SK-N-SH treated with all-trans-retinoic acid at 6 μM for 48 hours (cell line): ENCODE results near the gene NHSL2.

Experiments
- ATAC-seq: fragments of 200-7000 bp; cut with Tn5 transposase; 3 replicates; pipeline ENCODE4 v1.9.1; 2020; ENCODE audit warnings: mild to moderate bottlenecking, moderate library complexity
- BACH2 ChIP-seq: fragments of 250-450 bp; sonication (Bioruptor Pico); IDR thresholded peaks from 2 replicates; pipeline ENCODE4 v1.9.0; 2021; ENCODE audit warnings: mild to moderate bottlenecking, borderline replicate concordance
- CSDC2 ChIP-seq: fragments of 250-450 bp; sonication (Bioruptor Pico); IDR thresholded peaks from 2 replicates; pipeline ENCODE4 v1.5.0; 2020; ENCODE audit warnings: mild to moderate bottlenecking, moderate library complexity
- ESRRG ChIP-seq: fragments of 250-450 bp; sonication (Bioruptor Pico); IDR thresholded peaks from 2 replicates; pipeline ENCODE4 v1.6.1; 2021; ENCODE audit warnings: mild to moderate bottlenecking
- GLIS3 ChIP-seq: fragments of 250-450 bp; sonication (Bioruptor Pico); IDR thresholded peaks from 2 replicates; pipeline ENCODE4 v1.5.0; 2020; ENCODE audit warnings: mild to moderate bottlenecking, moderate library complexity
- ISL1 ChIP-seq: fragments of 250-450 bp; sonication (Bioruptor Pico); IDR thresholded peaks from 2 replicates; pipeline ENCODE4 v2.1.2; 2022; ENCODE audit warnings: mild to moderate bottlenecking, moderate library complexity
- OSR1 ChIP-seq: fragments of 250-450 bp; sonication (Bioruptor Pico); IDR thresholded peaks from 2 replicates; pipeline ENCODE4 v1.8.0; 2022; ENCODE audit warnings: moderate library complexity, mild to moderate bottlenecking, inconsistent platforms
- PPARA ChIP-seq: fragments of 250-450 bp; sonication (Bioruptor Pico); IDR thresholded peaks from 2 replicates; pipeline ENCODE4 v1.5.0; 2020; ENCODE audit warnings: mild to moderate bottlenecking, borderline replicate concordance
- RARB ChIP-seq: fragments of 250-450 bp; sonication (Bioruptor Pico); IDR thresholded peaks from 2 replicates; pipeline ENCODE4 v1.8.0; 2021; ENCODE audit warnings: mild to moderate bottlenecking, moderate library complexity
- SNAI2 ChIP-seq: fragments of 250-450 bp; sonication (Bioruptor Pico); IDR thresholded peaks from 2 replicates; pipeline ENCODE4 v1.5.0; 2020; ENCODE audit warnings: mild to moderate bottlenecking, moderate library complexity
- TCF4 ChIP-seq: fragments of 250-450 bp; sonication (Bioruptor Pico); IDR thresholded peaks from 2 replicates; pipeline ENCODE4 v1.8.0; 2021; ENCODE audit warnings: mild to moderate bottlenecking, moderate library complexity, borderline replicate concordance
- TOX ChIP-seq: fragments of 250-450 bp; sonication (Bioruptor Pico); IDR thresholded peaks from 2 replicates; pipeline ENCODE4 v1.8.0; 2021; ENCODE audit warnings: mild to moderate bottlenecking, moderate library complexity, borderline replicate concordance
- ZC3H10 ChIP-seq: fragments of 250-450 bp; sonication (Bioruptor Pico); IDR thresholded peaks from 2 replicates; pipeline ENCODE4 v1.5.1; 2021; ENCODE audit warnings: mild to moderate bottlenecking, moderate library complexity
- ZFP3 ChIP-seq: fragments of 250-450 bp; sonication (Bioruptor Pico); IDR thresholded peaks from 2 replicates; pipeline ENCODE4 v1.5.0; 2020; ENCODE audit warnings: mild to moderate bottlenecking, moderate library complexity
- ZFP30 ChIP-seq: fragments of 450-650 bp; formaldehyde crosslinking; IDR thresholded peaks from 2 replicates; pipeline ENCODE4 v1.5.0; 2022; ENCODE audit warnings: mild to moderate bottlenecking, moderate library complexity
- ZNF565 ChIP-seq: fragments of 450-650 bp; formaldehyde crosslinking; conservative IDR thresholded peaks from 2 replicates; pipeline ENCODE4 v1.5.0; 2020; ENCODE audit warnings: low read depth, mild to moderate bottlenecking, moderate library complexity
- ZNF70 ChIP-seq: fragments of 450-650 bp; formaldehyde crosslinking; IDR thresholded peaks from 2 replicates; pipeline ENCODE4 v1.5.0; 2020; ENCODE audit warnings: mild to moderate bottlenecking, moderate library complexity
- ZNF8 ChIP-seq: fragments of 450-650 bp; formaldehyde crosslinking; IDR thresholded peaks from 2 replicates; pipeline ENCODE4 v1.5.0; 2020; ENCODE audit warnings: mild to moderate bottlenecking, moderate library complexity
- TF ChIP-seq, protein P1 (sequence below): fragments of 250-450 bp; sonication (Bioruptor Pico); IDR thresholded peaks from 2 replicates; pipeline ENCODE4 v1.8.0; 2020; ENCODE audit warnings: mild to moderate bottlenecking, moderate library complexity, borderline replicate concordance
- TF ChIP-seq, protein P2 (sequence below): fragments of 250-450 bp; sonication (Bioruptor Pico); IDR thresholded peaks from 2 replicates; pipeline ENCODE4 v1.5.1; 2020; ENCODE audit warnings: low read depth, mild to moderate bottlenecking, moderate library complexity
- TF ChIP-seq, protein P3 (sequence below): fragments of 250-450 bp; sonication (Bioruptor Pico); IDR thresholded peaks from 2 replicates; pipeline ENCODE4 v1.5.1; 2021; ENCODE audit warnings: mild to moderate bottlenecking, moderate library complexity
- TF ChIP-seq, protein P4 (sequence below): fragments of 250-450 bp; sonication (Bioruptor Pico); IDR thresholded peaks from 2 replicates; pipeline ENCODE4 v1.8.0; 2021; ENCODE audit warnings: low read depth, mild to moderate bottlenecking, moderate library complexity, borderline replicate concordance
- TF ChIP-seq, protein P5 (sequence below): fragments of 250-450 bp; sonication (Bioruptor Pico); IDR thresholded peaks from 2 replicates; pipeline ENCODE4 v1.5.0; 2020; ENCODE audit warnings: mild to moderate bottlenecking, moderate library complexity

NHSL2 gene

DNA sequence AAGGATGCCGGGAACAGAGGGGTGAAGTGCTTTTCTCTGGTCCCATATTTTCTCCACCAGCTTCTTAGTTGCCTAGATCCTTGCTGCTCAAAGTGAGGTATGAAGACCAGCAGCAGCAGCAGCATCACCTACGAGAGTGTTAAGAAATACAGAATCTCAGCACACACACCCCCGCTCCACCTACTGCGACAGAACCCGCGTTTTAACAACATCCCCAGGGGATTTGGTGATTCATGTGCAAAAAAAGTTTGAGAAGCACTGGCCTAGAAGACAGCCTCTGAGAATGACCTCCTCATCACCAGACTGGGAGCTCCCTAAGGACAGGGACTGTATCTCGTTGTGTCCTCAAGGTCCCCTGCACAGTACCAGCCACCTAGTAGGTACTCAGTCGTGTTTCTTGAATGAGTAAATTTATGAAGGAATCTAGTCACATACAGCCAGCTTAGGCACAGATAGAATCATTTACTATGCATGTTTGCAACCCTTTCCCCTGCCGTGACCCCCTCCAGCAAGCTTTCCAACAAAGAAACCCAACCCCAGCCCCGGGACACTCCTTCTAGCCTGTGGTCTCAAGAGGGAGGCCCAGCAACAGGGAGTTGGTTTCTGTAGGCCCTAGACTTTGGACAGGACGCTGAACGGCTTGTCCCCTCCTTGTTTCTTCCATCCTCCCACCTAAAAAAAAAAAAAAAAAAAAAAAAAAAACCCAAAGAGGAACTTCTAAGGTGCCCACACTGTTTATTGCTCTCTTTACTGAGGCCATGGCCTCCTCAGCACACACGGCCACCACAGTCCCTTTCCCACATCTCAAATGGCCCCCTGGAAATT is 199.6 kb downstream of the NHSL2 start:
- TF ChIP-seq ZNF8 (no peak), BACH2 (no peak), OSR1 (CRISPR knock-in tag) (no peak), ZNF565 (CRISPR knock-in tag) (no peak), ZFP3 (CRISPR knock-in tag) (no peak), CSDC2 (CRISPR knock-in tag) (no peak), RARB (no peak), ZC3H10 (CRISPR knock-in tag) (no peak), TOX (CRISPR knock-in tag) (no peak), TCF4 (no peak)
- TF ChIP-seq, protein P1, sequence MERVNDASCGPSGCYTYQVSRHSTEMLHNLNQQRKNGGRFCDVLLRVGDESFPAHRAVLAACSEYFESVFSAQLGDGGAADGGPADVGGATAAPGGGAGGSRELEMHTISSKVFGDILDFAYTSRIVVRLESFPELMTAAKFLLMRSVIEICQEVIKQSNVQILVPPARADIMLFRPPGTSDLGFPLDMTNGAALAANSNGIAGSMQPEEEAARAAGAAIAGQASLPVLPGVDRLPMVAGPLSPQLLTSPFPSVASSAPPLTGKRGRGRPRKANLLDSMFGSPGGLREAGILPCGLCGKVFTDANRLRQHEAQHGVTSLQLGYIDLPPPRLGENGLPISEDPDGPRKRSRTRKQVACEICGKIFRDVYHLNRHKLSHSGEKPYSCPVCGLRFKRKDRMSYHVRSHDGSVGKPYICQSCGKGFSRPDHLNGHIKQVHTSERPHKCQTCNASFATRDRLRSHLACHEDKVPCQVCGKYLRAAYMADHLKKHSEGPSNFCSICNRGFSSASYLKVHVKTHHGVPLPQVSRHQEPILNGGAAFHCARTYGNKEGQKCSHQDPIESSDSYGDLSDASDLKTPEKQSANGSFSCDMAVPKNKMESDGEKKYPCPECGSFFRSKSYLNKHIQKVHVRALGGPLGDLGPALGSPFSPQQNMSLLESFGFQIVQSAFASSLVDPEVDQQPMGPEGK, result no peak
- TF ChIP-seq, protein P2, sequence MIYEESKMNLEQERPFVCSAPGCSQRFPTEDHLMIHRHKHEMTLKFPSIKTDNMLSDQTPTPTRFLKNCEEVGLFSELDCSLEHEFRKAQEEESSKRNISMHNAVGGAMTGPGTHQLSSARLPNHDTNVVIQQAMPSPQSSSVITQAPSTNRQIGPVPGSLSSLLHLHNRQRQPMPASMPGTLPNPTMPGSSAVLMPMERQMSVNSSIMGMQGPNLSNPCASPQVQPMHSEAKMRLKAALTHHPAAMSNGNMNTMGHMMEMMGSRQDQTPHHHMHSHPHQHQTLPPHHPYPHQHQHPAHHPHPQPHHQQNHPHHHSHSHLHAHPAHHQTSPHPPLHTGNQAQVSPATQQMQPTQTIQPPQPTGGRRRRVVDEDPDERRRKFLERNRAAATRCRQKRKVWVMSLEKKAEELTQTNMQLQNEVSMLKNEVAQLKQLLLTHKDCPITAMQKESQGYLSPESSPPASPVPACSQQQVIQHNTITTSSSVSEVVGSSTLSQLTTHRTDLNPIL (CRISPR knock-in tag), result no peak
- TF ChIP-seq, protein P3, sequence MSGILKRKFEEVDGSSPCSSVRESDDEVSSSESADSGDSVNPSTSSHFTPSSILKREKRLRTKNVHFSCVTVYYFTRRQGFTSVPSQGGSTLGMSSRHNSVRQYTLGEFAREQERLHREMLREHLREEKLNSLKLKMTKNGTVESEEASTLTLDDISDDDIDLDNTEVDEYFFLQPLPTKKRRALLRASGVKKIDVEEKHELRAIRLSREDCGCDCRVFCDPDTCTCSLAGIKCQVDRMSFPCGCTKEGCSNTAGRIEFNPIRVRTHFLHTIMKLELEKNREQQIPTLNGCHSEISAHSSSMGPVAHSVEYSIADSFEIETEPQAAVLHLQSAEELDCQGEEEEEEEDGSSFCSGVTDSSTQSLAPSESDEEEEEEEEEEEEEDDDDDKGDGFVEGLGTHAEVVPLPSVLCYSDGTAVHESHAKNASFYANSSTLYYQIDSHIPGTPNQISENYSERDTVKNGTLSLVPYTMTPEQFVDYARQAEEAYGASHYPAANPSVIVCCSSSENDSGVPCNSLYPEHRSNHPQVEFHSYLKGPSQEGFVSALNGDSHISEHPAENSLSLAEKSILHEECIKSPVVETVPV (CRISPR knock-in tag), result no peak
- ATAC-seq, result no peak

GRCh38 chrX:72110876-72111708 is 200.4 kb downstream of the NHSL2 start:
- TF ChIP-seq, protein P4, sequence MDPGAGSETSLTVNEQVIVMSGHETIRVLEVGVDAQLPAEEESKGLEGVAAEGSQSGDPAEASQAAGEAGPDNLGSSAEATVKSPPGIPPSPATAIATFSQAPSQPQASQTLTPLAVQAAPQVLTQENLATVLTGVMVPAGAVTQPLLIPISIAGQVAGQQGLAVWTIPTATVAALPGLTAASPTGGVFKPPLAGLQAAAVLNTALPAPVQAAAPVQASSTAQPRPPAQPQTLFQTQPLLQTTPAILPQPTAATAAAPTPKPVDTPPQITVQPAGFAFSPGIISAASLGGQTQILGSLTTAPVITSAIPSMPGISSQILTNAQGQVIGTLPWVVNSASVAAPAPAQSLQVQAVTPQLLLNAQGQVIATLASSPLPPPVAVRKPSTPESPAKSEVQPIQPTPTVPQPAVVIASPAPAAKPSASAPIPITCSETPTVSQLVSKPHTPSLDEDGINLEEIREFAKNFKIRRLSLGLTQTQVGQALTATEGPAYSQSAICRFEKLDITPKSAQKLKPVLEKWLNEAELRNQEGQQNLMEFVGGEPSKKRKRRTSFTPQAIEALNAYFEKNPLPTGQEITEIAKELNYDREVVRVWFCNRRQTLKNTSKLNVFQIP (CRISPR knock-in tag), result no peak
- TF ChIP-seq BACH2 (no peak), ESRRG (CRISPR knock-in tag) (no peak), TOX (CRISPR knock-in tag) (no peak), OSR1 (CRISPR knock-in tag) (no peak), ZC3H10 (CRISPR knock-in tag) (no peak), ZNF70 (CRISPR knock-in tag) (no peak), SNAI2 (CRISPR knock-in tag) (no peak), ZFP3 (CRISPR knock-in tag) (no peak)
- TF ChIP-seq, protein P1, result no peak
- ATAC-seq, result no peak; the same call in 2 of the 3 replicates

GRCh38 chrX:72113461-72113860 is 202.8 kb downstream of the NHSL2 start:
- ATAC-seq, result no peak
- TF ChIP-seq ZNF8, result no peak
- TF ChIP-seq BACH2, result no peak
- no peak for TF ChIP-seq CSDC2 (CRISPR knock-in tag)
- TF ChIP-seq, protein P5, sequence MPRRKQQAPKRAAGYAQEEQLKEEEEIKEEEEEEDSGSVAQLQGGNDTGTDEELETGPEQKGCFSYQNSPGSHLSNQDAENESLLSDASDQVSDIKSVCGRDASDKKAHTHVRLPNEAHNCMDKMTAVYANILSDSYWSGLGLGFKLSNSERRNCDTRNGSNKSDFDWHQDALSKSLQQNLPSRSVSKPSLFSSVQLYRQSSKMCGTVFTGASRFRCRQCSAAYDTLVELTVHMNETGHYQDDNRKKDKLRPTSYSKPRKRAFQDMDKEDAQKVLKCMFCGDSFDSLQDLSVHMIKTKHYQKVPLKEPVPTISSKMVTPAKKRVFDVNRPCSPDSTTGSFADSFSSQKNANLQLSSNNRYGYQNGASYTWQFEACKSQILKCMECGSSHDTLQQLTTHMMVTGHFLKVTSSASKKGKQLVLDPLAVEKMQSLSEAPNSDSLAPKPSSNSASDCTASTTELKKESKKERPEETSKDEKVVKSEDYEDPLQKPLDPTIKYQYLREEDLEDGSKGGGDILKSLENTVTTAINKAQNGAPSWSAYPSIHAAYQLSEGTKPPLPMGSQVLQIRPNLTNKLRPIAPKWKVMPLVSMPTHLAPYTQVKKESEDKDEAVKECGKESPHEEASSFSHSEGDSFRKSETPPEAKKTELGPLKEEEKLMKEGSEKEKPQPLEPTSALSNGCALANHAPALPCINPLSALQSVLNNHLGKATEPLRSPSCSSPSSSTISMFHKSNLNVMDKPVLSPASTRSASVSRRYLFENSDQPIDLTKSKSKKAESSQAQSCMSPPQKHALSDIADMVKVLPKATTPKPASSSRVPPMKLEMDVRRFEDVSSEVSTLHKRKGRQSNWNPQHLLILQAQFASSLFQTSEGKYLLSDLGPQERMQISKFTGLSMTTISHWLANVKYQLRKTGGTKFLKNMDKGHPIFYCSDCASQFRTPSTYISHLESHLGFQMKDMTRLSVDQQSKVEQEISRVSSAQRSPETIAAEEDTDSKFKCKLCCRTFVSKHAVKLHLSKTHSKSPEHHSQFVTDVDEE (CRISPR knock-in tag), result no peak
- TF ChIP-seq PPARA, result no peak
- TF ChIP-seq, protein P1, result no peak
- no peak for TF ChIP-seq GLIS3 (CRISPR knock-in tag)
- no peak for TF ChIP-seq ISL1 (CRISPR knock-in tag)
- no peak for TF ChIP-seq ZFP30 (CRISPR knock-in tag)
- TF ChIP-seq, protein P2 (CRISPR knock-in tag), result no peak
